ENCODE results near the gene LZTR1.

GRCh38 chr22:21033895-21034294 is 51.8 kb downstream of the LZTR1 start:
- TF ChIP-seq CTCF (IDR thresholded peaks at IDR 0.05; ENCODE audit: low read depth, low read length) = no peak
- no peak for TF ChIP-seq EZH2phosphoT487 (IDR thresholded peaks at IDR 0.05; ENCODE audit: low read depth)
